Stimulated activated CD4-positive, alpha-beta T cell treated with anti-CD3 and anti-CD28 coated beads, Interleukin-1b, Interleukin-23, amount 100 ng/mL, for 48 hours (primary cell): Measurements from ENCODE around the gene KDELR1.

Source experiments
- DNase-seq: peaks from one replicate; pipeline ENCODE4 v3.0.0-alpha.2; 2020

KDELR1 gene

GRCh38 chr19:48341515-48342413, 49.6 kb downstream of the KDELR1 start:
- DNase-seq = no peak

- no peak for DNase-seq
Observed at GRCh38 chr19:48340995-48341394, 50.4 kb downstream of the KDELR1 start.

GRCh38 chr19:48338802-48339503, 52.4 kb downstream of the KDELR1 start:
- DNase-seq = no peak

- DNase-seq = no peak
Observed at GRCh38 chr19:48338253-48338755, 53.0 kb downstream of the KDELR1 start.

GRCh38 chr19:48333467-48334384, 57.6 kb downstream of the KDELR1 start:
- DNase-seq = peak; percentile 94

GRCh38 chr19:48332662-48333466, 58.5 kb downstream of the KDELR1 start:
- peak; percentile 95 for DNase-seq
